Measurements from ENCODE around the gene IL17RD. TPM values are rescaled to one million over a fixed set of nuclear protein-coding genes. Genes with fewer than 3 reads are reported as not detected.

IL17RD gene
- total and polyA plus RNA-seq, 11 donors = 1.4 to 11.3 (median 5.4) TPM

DNA sequence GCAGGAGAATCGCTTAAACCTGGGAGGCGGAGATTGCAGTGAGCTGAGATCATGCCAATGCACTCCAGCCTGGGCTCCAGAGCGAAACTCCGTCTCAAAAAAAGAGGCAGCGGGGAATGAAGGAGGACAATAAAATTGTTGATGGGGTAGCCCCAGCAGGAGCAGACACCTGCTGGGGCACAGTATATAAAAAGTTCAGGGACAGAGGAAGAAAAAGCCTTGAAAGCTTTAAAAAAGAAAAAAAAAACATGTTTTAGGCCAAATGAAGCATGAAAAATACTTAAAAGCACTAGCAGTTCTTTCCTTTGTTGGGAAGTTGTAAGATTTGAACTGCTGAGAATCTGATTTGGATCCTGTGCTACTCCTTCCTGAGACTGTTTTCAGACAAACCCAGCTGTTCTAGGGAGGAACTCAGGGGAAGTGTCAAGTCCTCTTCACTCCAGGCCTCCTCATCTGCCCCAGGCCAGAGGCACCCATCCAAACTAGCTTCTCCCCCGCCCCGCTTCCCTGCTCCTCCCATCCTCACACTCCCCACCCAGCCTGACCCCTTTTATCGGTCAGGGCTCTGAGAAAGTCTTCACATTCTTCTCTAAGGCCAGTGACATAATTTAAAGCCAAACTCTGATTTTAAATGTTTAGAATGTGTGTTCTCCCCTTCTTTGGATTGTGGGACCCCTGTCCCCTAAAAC is 4.9 kb downstream of the IL17RD start:
- Histone ChIP-seq H3K27me3 (peaks cover 0 to 34% (median 0%) of the 10 kb centered on the region in 9 donors), H3K4me1 (peaks cover 5 to 62% (median 40%) of the 10 kb centered on the region in 12 donors), H3K4me3 (peak overlapping the region in 1 of 12 donors; percentile 2), H3K36me3 (no peaks in the 10 kb centered on the region), H3K27ac (peak overlapping the region; percentile 13 to 75 (median 62)), H3K9me3 (no peaks in the 10 kb centered on the region)
- intact Hi-C loops (cut with DNase I) = loop anchor here in 3 of 10 donors (5.0 to 10.0 kb wide), 3 partner anchors 33 to 58 kb away; no protein-coding TSS in a partner anchor
- ATAC-seq (peak; percentile 16 to 72 (median 46)), DNase-seq (peak in 4 of 5 donors; percentile 53 to 69 (median 62))
- TF ChIP-seq, protein P1, sequence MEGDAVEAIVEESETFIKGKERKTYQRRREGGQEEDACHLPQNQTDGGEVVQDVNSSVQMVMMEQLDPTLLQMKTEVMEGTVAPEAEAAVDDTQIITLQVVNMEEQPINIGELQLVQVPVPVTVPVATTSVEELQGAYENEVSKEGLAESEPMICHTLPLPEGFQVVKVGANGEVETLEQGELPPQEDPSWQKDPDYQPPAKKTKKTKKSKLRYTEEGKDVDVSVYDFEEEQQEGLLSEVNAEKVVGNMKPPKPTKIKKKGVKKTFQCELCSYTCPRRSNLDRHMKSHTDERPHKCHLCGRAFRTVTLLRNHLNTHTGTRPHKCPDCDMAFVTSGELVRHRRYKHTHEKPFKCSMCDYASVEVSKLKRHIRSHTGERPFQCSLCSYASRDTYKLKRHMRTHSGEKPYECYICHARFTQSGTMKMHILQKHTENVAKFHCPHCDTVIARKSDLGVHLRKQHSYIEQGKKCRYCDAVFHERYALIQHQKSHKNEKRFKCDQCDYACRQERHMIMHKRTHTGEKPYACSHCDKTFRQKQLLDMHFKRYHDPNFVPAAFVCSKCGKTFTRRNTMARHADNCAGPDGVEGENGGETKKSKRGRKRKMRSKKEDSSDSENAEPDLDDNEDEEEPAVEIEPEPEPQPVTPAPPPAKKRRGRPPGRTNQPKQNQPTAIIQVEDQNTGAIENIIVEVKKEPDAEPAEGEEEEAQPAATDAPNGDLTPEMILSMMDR (IDR thresholded peaks at IDR 0.05) = no peak
- no peak for TF ChIP-seq POLR2A (IDR thresholded peaks at IDR 0.05)
- WGBS, 4 donors = 58 to 63% (median 59%) methylated on average over 8 of the region's 8 CpGs

GRCh38 chr3:57158813-57159738 is 6.1 kb downstream of the IL17RD start:
- ATAC-seq (no peak), DNase-seq (no peak)
- Histone ChIP-seq H3K4me1 (peaks cover 5 to 58% (median 40%) of the 10 kb centered on the region in 12 donors), H3K36me3 (no peaks in the 10 kb centered on the region), H3K4me3 (no peak overlapping the region), H3K9me3 (no peaks in the 10 kb centered on the region), H3K27me3 (peaks cover 0 to 24% (median 0%) of the 10 kb centered on the region in 9 donors), H3K27ac (peak overlapping the region in 10 of 12 donors; percentile 13 to 75 (median 64))
- WGBS, 4 donors = 28 to 49% (median 38%) methylated on average over 8 of the region's 8 CpGs
- intact Hi-C loops (cut with DNase I) = loop anchor here in 1 of 10 donors (5.0 kb wide), 1 partner anchor 37 kb away; no protein-coding TSS in a partner anchor
- TF ChIP-seq, protein P1 (IDR thresholded peaks at IDR 0.05) = no peak
- no peak for TF ChIP-seq POLR2A (IDR thresholded peaks at IDR 0.05)

GRCh38 chr3:57158325-57158724 is 6.8 kb downstream of the IL17RD start:
- no peaks in the 10 kb centered on the region for H3K9me3 ChIP-seq
- H3K4me1 ChIP-seq = peaks cover 5 to 53% (median 38%) of the 10 kb centered on the region in 12 donors
- TF ChIP-seq, protein P1 (IDR thresholded peaks at IDR 0.05) = no peak
- no peak for TF ChIP-seq POLR2A (IDR thresholded peaks at IDR 0.05)
- no peak overlapping the region for H3K27ac ChIP-seq
- no peaks in the 10 kb centered on the region for H3K36me3 ChIP-seq
- DNase-seq (no peak), ATAC-seq (no peak)
- H3K27me3 ChIP-seq = peaks cover 0 to 21% (median 0%) of the 10 kb centered on the region in 9 donors
- intact Hi-C loops (cut with DNase I) = loop anchor here in 1 of 10 donors (5.0 kb wide), 1 partner anchor 36 kb away; no protein-coding TSS in a partner anchor
- no peak overlapping the region for H3K4me3 ChIP-seq
- 83 to 90% (median 86%) methylated on average over 3 of the region's 3 CpGs for WGBS, 4 donors

Data from heart left ventricle (tissue), 16 donors.